ENCODE results near the gene FCHSD2. TPM values are rescaled to one million over a fixed set of nuclear protein-coding genes. Genes with fewer than 3 reads are reported as not detected.

The FCHSD2 gene
- total and polyA plus RNA-seq, 2 donors (not counting 3 experiments of a cell fraction or from before 2014, with no cell fraction given) = 20.8 to 56.9 TPM

GRCh38 chr11:73176145-73176873, 34.2 kb upstream of the FCHSD2 start:
- Histone ChIP-seq H4K20me1 (replicated peaks; ENCODE audit: control insufficient read depth, extremely low read depth, insufficient read depth, low read length) (no peaks in the 10 kb centered on the region), H3K4me2 (ENCODE audit: insufficient read depth, low read length) (no peak overlapping the region), H3K79me2 (ENCODE audit: control insufficient read depth, insufficient read depth, low read length) (no peaks in the 10 kb centered on the region), H2AFZ (ENCODE audit: low read depth, low read length) (no peak overlapping the region), H3K27ac (ENCODE audit: insufficient read depth, low read depth, low read length) (peak overlapping the region; percentile 90), H3K9ac (replicated peaks; ENCODE audit: extremely low read depth, insufficient read depth, low read length) (no peak overlapping the region), H3K9me1 (replicated peaks; ENCODE audit: control insufficient read depth, extremely low read depth, insufficient read depth, low read length) (no peaks in the 10 kb centered on the region), H3K36me3 (ENCODE audit: control insufficient read depth in 2 of 2, extremely low read depth in 1 of 2, insufficient read depth in 2 of 2, low read length in 2 of 2) (no peaks in the 10 kb centered on the region), H3K4me1 (ENCODE audit: control insufficient read depth, extremely low read depth, insufficient read depth, low read length) (peaks cover 28% of the 10 kb centered on the region), H3K4me3 (replicated peaks in 1 of 3; ENCODE audit: insufficient read depth in 1 of 3, low read depth in 1 of 3, low read length in 3 of 3) (no peak overlapping the region), H3K27me3 (ENCODE audit: control insufficient read depth in 2 of 2, insufficient read depth in 2 of 2, low read length in 2 of 2) (no peaks in the 10 kb centered on the region), H3K9me3 (replicated peaks; ENCODE audit: control insufficient read depth, insufficient read depth, low read length) (no peaks in the 10 kb centered on the region)
- DNase-seq (ENCODE audit: low read depth, low spot score) = no peak
- no TSS peak for BruUV-seq (replicated peaks)
- dilution Hi-C loops (cut with MboI; ENCODE audit: extremely low pct_ligation_motif_present, low sequenced_read_pairs) (no loop called here), intact Hi-C loops (cut with micrococcal nuclease) (no loop called here)
- FAIRE-seq = no peak
- POLR2A ChIA-PET = interaction anchor here (0.5 to 1.1 kb wide), 4 partner anchors 13 to 56 kb away, joined by 3 to 4 read pairs (median 3); partner anchors contain the start of gene FCHSD2
- CTCF ChIA-PET = interaction anchor here (1.1 to 5.4 kb wide), 15 partner anchors 10 to 454 kb away, joined by 3 to 90 read pairs (median 10); partner anchors contain the start of gene FCHSD2
- no peak for TF ChIP-seq POLR2A (IDR thresholded peaks at IDR 0.05; ENCODE audit: low read depth, low read length)
- no peak for TF ChIP-seq EZH2 (IDR thresholded peaks at IDR 0.05; ENCODE audit: borderline replicate concordance, low read depth, low read length, severe bottlenecking)
- no peak for TF ChIP-seq MYC (IDR thresholded peaks at IDR 0.05; ENCODE audit: low read depth, low read length)
- TF ChIP-seq POLR2AphosphoS5 (IDR thresholded peaks at IDR 0.05; ENCODE audit: insufficient read depth, low read depth, low read length) = no peak
- no peak for TF ChIP-seq CTCF (IDR thresholded peaks at IDR 0.05; ENCODE audit: extremely low read depth in 1 of 2, insufficient read depth in 1 of 2, low read depth in 1 of 2, low read length in 2 of 2)
- TF ChIP-seq JUN (IDR thresholded peaks at IDR 0.05; ENCODE audit: borderline replicate concordance, insufficient read depth, insufficient read length, low read depth) = no peak
- TF ChIP-seq FOS (IDR thresholded peaks at IDR 0.05; ENCODE audit: borderline replicate concordance, insufficient read depth, low read length) = no peak
- TF ChIP-seq, protein P1, sequence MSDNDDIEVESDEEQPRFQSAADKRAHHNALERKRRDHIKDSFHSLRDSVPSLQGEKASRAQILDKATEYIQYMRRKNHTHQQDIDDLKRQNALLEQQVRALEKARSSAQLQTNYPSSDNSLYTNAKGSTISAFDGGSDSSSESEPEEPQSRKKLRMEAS (IDR thresholded peaks at IDR 0.05; ENCODE audit: insufficient read depth, insufficient read length) = no peak
- no peak for TF ChIP-seq GATA2 (IDR thresholded peaks at IDR 0.05; ENCODE audit: insufficient read depth, insufficient read length, low read depth, low read length)

Data from endothelial cell of umbilical vein (primary cell).